H9 (cell line): ENCODE data around the gene AMPH. TPM values are rescaled to one million over a fixed set of nuclear protein-coding genes. Genes with fewer than 3 reads are reported as not detected.

ENCODE experiments used
- DNase-seq: peaks from one replicate; pipeline ENCODE4 v3.0.0-alpha.2; 2017
- H2AFZ ChIP-seq: one replicate; pipeline ENCODE4 v1.6.1; 2013; ENCODE audit warnings: mild to moderate bottlenecking, low read length, control low read depth, moderate library complexity
- H2AK5ac ChIP-seq: 2 replicates; pipeline ENCODE4 v1.6.1; 2013; ENCODE audit warnings: low read length, control low read depth, mixed read lengths; ENCODE audit not compliant: insufficient read length
- H2BK120ac ChIP-seq: one replicate; pipeline ENCODE4 v1.6.1; 2013; ENCODE audit warnings: low read depth, mild to moderate bottlenecking, low read length, control low read depth, inconsistent platforms; ENCODE audit not compliant: poor library complexity, severe bottlenecking
- H2BK12ac ChIP-seq: 2 replicates; pipeline ENCODE4 v1.6.1; 2013; ENCODE audit warnings: low read length, control low read depth, mixed read lengths, low read depth; ENCODE audit not compliant: insufficient read length
- H2BK15ac ChIP-seq: 2 replicates; pipeline ENCODE4 v1.6.1; 2013; ENCODE audit warnings: low read depth, low read length, control low read depth
- H2BK20ac ChIP-seq: one replicate; pipeline ENCODE4 v1.6.1; 2013; ENCODE audit warnings: low read depth, mild to moderate bottlenecking, low read length, control low read depth, inconsistent platforms; ENCODE audit not compliant: poor library complexity, severe bottlenecking
- H2BK5ac ChIP-seq: 2 replicates; pipeline ENCODE4 v1.6.1; 2013; ENCODE audit warnings: low read length, control low read depth, mixed read lengths; ENCODE audit not compliant: insufficient read length
- H3K14ac ChIP-seq: 2 replicates; pipeline ENCODE4 v1.6.1; 2013; ENCODE audit warnings: low read length, control low read depth; ENCODE audit not compliant: insufficient read depth
- H3K18ac ChIP-seq: 2 replicates; pipeline ENCODE4 v1.6.1; 2013; ENCODE audit warnings: low read depth, mild to moderate bottlenecking, mixed read lengths, low read length, control low read depth; ENCODE audit not compliant: insufficient read length
- H3K23ac ChIP-seq: 2 replicates; pipeline ENCODE4 v1.6.1; 2013; ENCODE audit warnings: low read length, control low read depth, mixed read lengths, low read depth; ENCODE audit not compliant: insufficient read length
- H3K23me2 ChIP-seq: 2 replicates; pipeline ENCODE4 v1.6.1; 2013; ENCODE audit warnings: low read depth, mild to moderate bottlenecking, mixed read lengths, low read length, control low read depth; ENCODE audit not compliant: insufficient read length, poor library complexity, severe bottlenecking
- H3K27ac ChIP-seq: 2 replicates; pipeline ENCODE4 v1.5.1; 2013; ENCODE audit warnings: low read length, control low read depth, mixed read lengths, low read depth; ENCODE audit not compliant: insufficient read length
- H3K27me3 ChIP-seq: 2 replicates; pipeline ENCODE4 v1.6.1; 2013; ENCODE audit warnings: low read length, control low read depth, inconsistent platforms; ENCODE audit not compliant: insufficient read depth
- H3K4ac ChIP-seq: 2 replicates; pipeline ENCODE4 v1.6.1; 2013; ENCODE audit warnings: low read depth, mild to moderate bottlenecking, control low read depth, inconsistent platforms, low read length, moderate library complexity
- H3K4me1 ChIP-seq: 2 replicates; pipeline ENCODE4 v1.6.1; 2013; ENCODE audit warnings: low read length, control low read depth, inconsistent platforms; ENCODE audit not compliant: insufficient read depth
- H3K4me2 ChIP-seq: 2 replicates; pipeline ENCODE4 v1.6.1; 2013; ENCODE audit warnings: low read length, control low read depth, mixed read lengths; ENCODE audit not compliant: insufficient read length, insufficient read depth
- H3K56ac ChIP-seq: 2 replicates; pipeline ENCODE4 v1.6.1; 2013; ENCODE audit warnings: low read depth, mild to moderate bottlenecking, mixed read lengths, low read length, control low read depth; ENCODE audit not compliant: insufficient read length
- H3K79me1 ChIP-seq: 2 replicates; pipeline ENCODE4 v1.6.1; 2013; ENCODE audit warnings: low read depth, mild to moderate bottlenecking, moderate library complexity, low read length, control low read depth, inconsistent platforms; ENCODE audit not compliant: insufficient read depth, poor library complexity, severe bottlenecking
- H3K79me2 ChIP-seq: 2 replicates; pipeline ENCODE4 v1.6.1; 2013; ENCODE audit warnings: low read length, control low read depth, inconsistent platforms; ENCODE audit not compliant: insufficient read depth
- H3K9ac ChIP-seq: 2 replicates; pipeline ENCODE4 v1.6.1; 2013; ENCODE audit warnings: low read length, control low read depth, mixed read lengths; ENCODE audit not compliant: insufficient read length; ENCODE audit errors: extremely low read depth
- H3K9me3 ChIP-seq: one replicate; pipeline ENCODE4 v1.6.1; 2013; ENCODE audit warnings: low read depth, low read length, inconsistent platforms; ENCODE audit not compliant: control insufficient read depth
- H3T11ph ChIP-seq: one replicate; pipeline ENCODE4 v1.6.1; 2013; ENCODE audit warnings: mild to moderate bottlenecking, low read length, control low read depth, inconsistent platforms
- H4K20me1 ChIP-seq: one replicate; pipeline ENCODE4 v1.6.1; 2013; ENCODE audit not compliant: control insufficient read depth, insufficient read length, insufficient read depth
- H4K5ac ChIP-seq: 2 replicates; pipeline ENCODE4 v1.6.1; 2013; ENCODE audit warnings: low read depth, mild to moderate bottlenecking, mixed read lengths, low read length, control low read depth; ENCODE audit not compliant: insufficient read length
- H4K8ac ChIP-seq: replicated peaks from 2 replicates; pipeline ENCODE4 v1.6.1; 2013; ENCODE audit warnings: low read length, control low read depth, mixed read lengths, low read depth; ENCODE audit not compliant: insufficient read length
- H4K91ac ChIP-seq: 2 replicates; pipeline ENCODE4 v1.6.1; 2013; ENCODE audit warnings: low read depth, mild to moderate bottlenecking, moderate library complexity, mixed read lengths, low read length, control low read depth; ENCODE audit not compliant: insufficient read length
- H3K27ac Mint-ChIP-seq, 3 experiments: 2 replicates in 2 of 3; 3 replicates in 1 of 3; pipeline ENCODE4 v1.8.0; 2020 to 2021; ENCODE audit warnings: mixed read lengths in 3 of 3, mild to moderate bottlenecking in 1 of 3, moderate library complexity in 1 of 3
- H3K27me3 Mint-ChIP-seq: 2 replicates; pipeline ENCODE4 v1.8.0; 2021; ENCODE audit warnings: low read depth, mild to moderate bottlenecking, moderate library complexity, mixed read lengths
- H3K36me3 Mint-ChIP-seq, 3 experiments: 2 replicates in 2 of 3; 3 replicates in 1 of 3; pipeline ENCODE4 v1.8.0; 2020 to 2021; ENCODE audit warnings: low read depth in 3 of 3, mixed read lengths in 3 of 3; ENCODE audit not compliant: insufficient read depth in 1 of 3
- H3K4me1 Mint-ChIP-seq, 2 experiments: 2 replicates each; pipeline ENCODE4 v1.8.0; 2020; ENCODE audit warnings: mixed read lengths in 2 of 2
- H3K4me3 Mint-ChIP-seq, 2 experiments: 2 replicates in 1 of 2; 3 replicates in 1 of 2; pipeline ENCODE4 v1.8.0; 2020 to 2021; ENCODE audit warnings: mild to moderate bottlenecking in 2 of 2, mixed read lengths in 2 of 2, moderate library complexity in 1 of 2
- H3K9me3 Mint-ChIP-seq, 2 experiments: 2 replicates in 1 of 2; 3 replicates in 1 of 2; pipeline ENCODE4 v1.8.0; 2020; ENCODE audit warnings: mild to moderate bottlenecking in 2 of 2, mixed read lengths in 2 of 2, moderate library complexity in 1 of 2
- WGBS: extraction: QIAGEN DNeasy Blood & Tissue Kit; methylation state at CpG from one replicate; pipeline ENCODE4 v1.1.7; 2013; ENCODE audit warnings: missing lambda C conversion rate, low lambda C conversion rate, mixed read lengths; ENCODE audit not compliant: insufficient read length; ENCODE audit errors: extremely low coverage; 5-methylcytosine and 5-hydroxymethylcytosine counted together
- total RNA-seq: library from RNA; stranded (reverse); gene quantifications from 2 replicates; pipeline ENCODE4 v1.2.1, GENCODE V29; 2021
- TF ChIP-seq, protein P1 (sequence below): fragments of 200-600 bp; sonication (generic); conservative IDR thresholded peaks from 3 replicates; pipeline ENCODE4 v1.8.0; 2021; ENCODE audit warnings: antibody characterized with exemption, mild to moderate bottlenecking

The AMPH gene
- total RNA-seq, 1 experiment from 2014 or later, result 4.8 TPM

DNA sequence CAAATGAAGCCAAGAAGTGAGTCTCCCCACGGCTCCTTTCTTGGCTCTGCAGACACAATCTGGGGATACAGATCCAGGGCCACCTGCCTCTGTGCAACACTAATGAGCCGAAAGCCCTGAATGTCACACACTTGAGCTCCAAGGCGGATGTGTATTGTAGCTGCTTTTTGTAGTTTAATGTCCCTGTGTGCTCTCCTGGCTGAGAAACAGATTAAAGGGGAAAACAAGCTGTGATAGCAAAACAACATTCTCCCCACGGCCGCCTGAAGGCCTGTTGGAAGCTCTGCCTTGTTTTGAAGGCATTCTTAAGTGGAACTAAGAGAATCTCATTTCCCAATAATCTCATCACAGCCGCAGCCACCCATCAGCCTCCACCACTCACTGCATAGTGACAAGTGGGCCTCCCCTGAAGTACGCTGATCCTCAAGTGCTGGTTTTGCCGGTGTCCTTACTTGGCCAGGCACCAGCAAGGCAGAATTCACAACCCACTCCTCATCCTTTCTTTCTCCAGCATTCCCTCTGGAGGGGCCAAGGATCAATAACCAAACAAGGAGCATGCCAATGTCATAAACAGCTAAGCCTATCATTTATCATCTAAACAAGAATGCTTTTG, 44.4 kb upstream of the AMPH start:
- Histone ChIP-seq H2BK120ac (no peak overlapping the region), H3K4ac (no peak overlapping the region), H4K20me1 (no peaks in the 10 kb centered on the region), H3K23me2 (no peaks in the 10 kb centered on the region), H2BK20ac (no peak overlapping the region), H3T11ph (no peak overlapping the region), H2AFZ (no peak overlapping the region), H3K56ac (no peak overlapping the region), H3K23ac (no peak overlapping the region), H4K5ac (no peak overlapping the region), H4K8ac (no peak overlapping the region), H2AK5ac (no peak overlapping the region), H3K4me1 (no peaks in the 10 kb centered on the region), H3K9me3 (no peaks in the 10 kb centered on the region), H4K91ac (no peak overlapping the region), H2BK15ac (no peak overlapping the region), H3K18ac (no peak overlapping the region), H3K14ac (no peak overlapping the region), H3K27ac (no peak overlapping the region), H3K79me1 (no peaks in the 10 kb centered on the region), H3K4me2 (no peak overlapping the region), H3K9ac (no peak overlapping the region), H2BK5ac (no peak overlapping the region), H2BK12ac (no peak overlapping the region), H3K79me2 (no peaks in the 10 kb centered on the region), H3K27me3 (no peaks in the 10 kb centered on the region)
- DNase-seq, result no peak
- Mint-ChIP-seq H3K27me3 (no peaks in the 10 kb centered on the region; the same call in 1 of the 2 replicates), H3K27ac (peak overlapping the region in 1 of 3 experiments; percentile 16; a peak in 1 of 7 replicates), H3K4me1 (peaks cover 3 to 5% of the 10 kb centered on the region in 2 experiments), H3K36me3 (no peaks in the 10 kb centered on the region; a peak in 1 of 7 replicates), H3K9me3 (no peaks in the 10 kb centered on the region; a peak in 1 of 5 replicates), H3K4me3 (no peak overlapping the region)
- WGBS, result no CpG with 5 or more reads among the region's 8 CpGs
- TF ChIP-seq, protein P1, sequence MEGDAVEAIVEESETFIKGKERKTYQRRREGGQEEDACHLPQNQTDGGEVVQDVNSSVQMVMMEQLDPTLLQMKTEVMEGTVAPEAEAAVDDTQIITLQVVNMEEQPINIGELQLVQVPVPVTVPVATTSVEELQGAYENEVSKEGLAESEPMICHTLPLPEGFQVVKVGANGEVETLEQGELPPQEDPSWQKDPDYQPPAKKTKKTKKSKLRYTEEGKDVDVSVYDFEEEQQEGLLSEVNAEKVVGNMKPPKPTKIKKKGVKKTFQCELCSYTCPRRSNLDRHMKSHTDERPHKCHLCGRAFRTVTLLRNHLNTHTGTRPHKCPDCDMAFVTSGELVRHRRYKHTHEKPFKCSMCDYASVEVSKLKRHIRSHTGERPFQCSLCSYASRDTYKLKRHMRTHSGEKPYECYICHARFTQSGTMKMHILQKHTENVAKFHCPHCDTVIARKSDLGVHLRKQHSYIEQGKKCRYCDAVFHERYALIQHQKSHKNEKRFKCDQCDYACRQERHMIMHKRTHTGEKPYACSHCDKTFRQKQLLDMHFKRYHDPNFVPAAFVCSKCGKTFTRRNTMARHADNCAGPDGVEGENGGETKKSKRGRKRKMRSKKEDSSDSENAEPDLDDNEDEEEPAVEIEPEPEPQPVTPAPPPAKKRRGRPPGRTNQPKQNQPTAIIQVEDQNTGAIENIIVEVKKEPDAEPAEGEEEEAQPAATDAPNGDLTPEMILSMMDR, result no peak
